Astrocyte of the spinal cord (primary cell): ENCODE measurements around the gene IRS1.
A peak's percentile ranks its signal among the peaks of the same experiment; 100 is the strongest.

Experiments
- DNase-seq: peaks from one replicate; pipeline ENCODE4 v3.0.0; 2011; ENCODE audit warnings: low read depth, low spot score
- H3K4me3 ChIP-seq: 2 replicates; pipeline ENCODE4 v1.5.1; 2011; ENCODE audit warnings: low read depth, mild to moderate bottlenecking, low read length, moderate library complexity
- CTCF ChIP-seq: IDR thresholded peaks from 2 replicates; pipeline ENCODE4 v1.5.1; 2012; ENCODE audit warnings: low read depth, mild to moderate bottlenecking, low read length, inconsistent platforms
- in situ Hi-C: cut with HindIII; loops from 2 replicates; pipeline ENCODE4 v1.10.0; 2017; ENCODE audit warnings: low sequenced_read_pairs

IRS1 gene

GRCh38 chr2:226732478-226733188 is 67.0 kb downstream of the IRS1 start:
- in situ Hi-C loops, result no loop called here
- no peak for TF ChIP-seq CTCF
- H3K4me3 ChIP-seq, result no peak overlapping the region
- no peak for DNase-seq

DNA sequence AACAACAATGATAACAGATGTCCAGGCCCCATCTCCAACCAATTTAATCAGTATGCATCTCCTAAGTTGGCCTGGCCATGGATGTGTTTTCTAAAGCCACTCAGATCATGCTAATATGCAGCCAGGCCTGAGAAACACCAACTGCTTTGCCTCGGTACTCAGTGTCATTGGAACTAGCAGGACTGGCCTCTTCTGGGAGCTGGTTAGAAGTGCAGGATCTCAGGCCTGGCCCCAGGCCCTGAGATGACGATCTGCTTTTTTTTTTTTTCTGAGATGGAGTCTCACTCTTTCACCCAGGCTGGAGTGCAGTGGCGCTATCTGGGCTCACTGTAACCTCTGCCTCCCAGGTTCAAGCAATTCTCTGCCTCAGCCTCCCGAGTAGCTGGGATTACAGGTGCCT is 69.1 kb downstream of the IRS1 start:
- in situ Hi-C loops, result no loop called here

DNA sequence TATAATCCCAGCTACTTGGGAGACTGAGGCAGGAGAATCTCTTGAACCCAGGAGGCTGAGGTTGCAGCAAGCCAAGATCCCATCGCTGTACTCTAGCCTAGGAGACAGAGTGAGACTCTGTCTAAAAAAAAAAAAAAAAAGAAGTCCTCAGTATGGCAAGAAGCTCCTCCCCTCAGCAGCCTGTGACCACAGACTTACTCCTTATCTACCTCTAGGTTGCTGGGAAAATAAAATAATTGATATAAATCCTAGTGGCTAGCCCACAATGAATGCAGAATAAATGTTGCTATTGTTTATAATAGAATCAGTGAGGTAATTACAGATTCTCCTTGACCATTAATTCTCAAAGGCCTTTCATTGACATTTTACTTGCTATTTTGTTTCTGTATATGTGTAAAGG is 70.6 kb downstream of the IRS1 start:
- in situ Hi-C loops, result no loop called here
- no peak for TF ChIP-seq CTCF
- no peak overlapping the region for H3K4me3 ChIP-seq
- peak; percentile 37 for DNase-seq

More for the DNA sequence above, 69.1 kb downstream of the IRS1 start:
- peak; percentile 26 for TF ChIP-seq CTCF
- peak; percentile 39 for DNase-seq
- no peak overlapping the region for H3K4me3 ChIP-seq

DNA sequence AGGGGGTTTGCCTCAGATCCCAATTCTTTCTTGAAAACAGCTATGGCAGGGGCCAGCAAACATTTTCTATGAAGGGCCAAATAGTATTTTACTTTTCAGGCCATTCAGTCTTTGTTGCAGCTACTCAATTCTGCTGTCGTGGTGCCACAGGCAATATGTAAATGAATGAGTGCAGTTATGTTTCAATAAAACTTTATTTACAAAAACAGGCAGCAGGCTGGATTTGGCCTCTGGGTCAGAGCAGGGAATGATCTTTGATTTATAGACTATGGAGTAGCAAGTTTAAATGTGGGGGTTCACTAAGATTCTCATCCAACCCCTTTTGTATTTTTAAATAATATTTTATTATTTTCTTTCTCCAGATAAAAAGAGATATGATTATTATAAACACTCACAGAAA is 72.4 kb downstream of the IRS1 start:
- no peak for TF ChIP-seq CTCF
- in situ Hi-C loops, result no loop called here
- DNase-seq, result no peak
- no peak overlapping the region for H3K4me3 ChIP-seq

GRCh38 chr2:226726546-226726945 is 73.1 kb downstream of the IRS1 start:
- no peak for DNase-seq
- in situ Hi-C loops, result no loop called here
- H3K4me3 ChIP-seq, result no peak overlapping the region
- TF ChIP-seq CTCF, result no peak

- TF ChIP-seq CTCF, result no peak
- in situ Hi-C loops, result no loop called here
- H3K4me3 ChIP-seq, result no peak overlapping the region
- peak; percentile 28 for DNase-seq
Measured at GRCh38 chr2:226725126-226725860, 74.3 kb downstream of the IRS1 start.
